Embryonic facial prominence (tissue), 1 donor: Measurements from ENCODE around the gene EIF5A2.
"Not testable (repeated sequence)": the region's sequence is repeated elsewhere in the genome, so short reads cannot be mapped to it uniquely, and the experiment has no call there.

Source experiments
- DNase-seq: peaks from one replicate; pipeline ENCODE4 v3.0.0-alpha.2; 2016; ENCODE audit errors: extremely low spot score

EIF5A2 gene

DNA sequence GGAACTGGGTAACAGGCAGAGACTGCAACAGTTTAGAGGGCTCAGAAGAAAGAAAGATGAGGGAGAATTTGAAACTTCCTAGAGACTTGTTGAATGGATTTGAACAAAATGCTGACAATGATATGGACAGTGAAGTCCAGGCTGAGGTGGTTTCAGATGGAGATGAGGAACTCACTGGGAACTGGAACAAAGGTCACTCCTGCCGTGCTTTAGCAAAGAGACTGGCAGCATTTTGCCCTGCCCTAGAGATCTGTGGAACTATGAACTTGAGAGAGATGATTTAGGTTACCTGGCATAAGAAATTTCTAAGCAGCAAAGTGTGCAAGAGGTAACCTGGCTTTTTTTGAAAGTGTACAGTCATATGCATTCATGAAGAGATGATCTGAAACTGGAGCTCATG lies 11.7 kb downstream of the EIF5A2 start:
- no peak for DNase-seq

DNA sequence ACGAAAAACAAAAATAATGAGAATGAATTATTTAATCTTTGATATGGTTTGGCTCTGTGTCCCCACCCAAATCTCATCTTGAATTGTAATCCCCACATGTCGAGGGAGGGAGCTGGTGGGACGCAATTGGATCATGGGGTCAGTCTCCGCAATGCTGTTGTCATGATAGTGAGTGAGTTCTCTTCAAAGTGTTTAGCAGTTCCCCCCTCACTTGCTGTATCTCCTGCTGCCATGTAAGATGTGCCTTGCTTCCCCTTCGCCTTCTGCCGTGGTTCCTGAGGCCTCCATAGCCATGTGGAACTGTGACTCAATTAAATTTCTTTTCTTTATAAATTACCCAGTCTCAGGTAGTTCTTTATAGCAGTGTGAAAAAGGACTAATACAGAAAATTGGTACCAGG lies 12.1 kb downstream of the EIF5A2 start:
- not testable (repeated sequence) for DNase-seq

DNA sequence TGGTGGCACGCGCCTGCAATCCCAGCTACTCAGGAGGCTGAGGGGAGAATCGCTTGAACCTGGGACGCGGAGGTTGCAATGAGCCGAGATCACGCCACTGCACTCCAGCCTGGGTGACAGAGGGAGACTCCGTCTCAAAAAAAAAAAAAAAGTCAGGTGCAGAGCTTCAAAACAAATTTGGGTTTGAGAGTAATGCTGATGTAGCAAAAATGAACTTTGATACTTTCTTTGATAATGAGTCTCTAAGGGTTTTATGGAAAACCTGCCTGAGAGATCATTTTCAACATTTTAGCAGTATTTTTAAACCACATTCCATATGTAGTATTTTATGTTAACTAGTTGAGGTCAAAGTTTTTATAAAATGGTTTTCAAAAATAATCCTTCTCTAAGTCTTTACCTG lies 14.5 kb downstream of the EIF5A2 start:
- no peak for DNase-seq

DNA sequence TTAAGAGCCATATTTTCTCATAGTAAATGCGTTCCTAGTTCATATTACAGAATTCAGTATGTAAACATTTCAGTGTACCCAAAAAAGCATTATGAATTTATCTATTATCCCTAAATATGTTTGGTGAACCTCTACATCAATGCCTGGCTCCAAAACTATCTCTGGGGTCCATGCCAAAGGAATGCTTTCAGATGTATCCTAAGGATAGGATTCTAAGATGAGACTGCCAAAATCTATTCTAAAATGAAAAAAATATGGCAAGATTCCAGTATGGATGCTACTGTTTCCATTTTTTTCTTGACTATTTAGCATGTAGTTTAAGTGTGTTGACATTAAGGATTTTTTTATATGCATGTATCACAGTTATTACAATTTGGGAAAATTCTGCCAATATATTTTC lies 18.8 kb downstream of the EIF5A2 start:
- no peak for DNase-seq

DNA sequence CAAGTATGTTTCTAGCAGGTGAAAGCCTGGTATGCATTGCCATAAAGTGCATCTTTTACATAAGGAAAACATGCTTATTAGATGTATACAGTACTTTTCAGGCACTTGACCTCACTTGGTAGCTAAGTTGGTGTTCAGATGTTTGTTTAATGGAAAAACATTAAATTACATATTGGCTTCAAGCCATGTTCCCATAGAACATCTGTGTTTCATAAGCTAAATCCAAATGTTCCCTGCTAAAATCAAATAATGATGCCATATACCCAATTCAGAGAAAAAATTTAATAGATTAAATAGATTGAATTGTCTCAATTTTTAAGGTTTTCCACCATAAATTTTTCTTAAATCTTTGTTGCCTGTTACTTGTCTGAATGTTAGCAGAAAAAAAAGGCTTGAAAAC lies 19.3 kb downstream of the EIF5A2 start:
- DNase-seq, result no peak

DNA sequence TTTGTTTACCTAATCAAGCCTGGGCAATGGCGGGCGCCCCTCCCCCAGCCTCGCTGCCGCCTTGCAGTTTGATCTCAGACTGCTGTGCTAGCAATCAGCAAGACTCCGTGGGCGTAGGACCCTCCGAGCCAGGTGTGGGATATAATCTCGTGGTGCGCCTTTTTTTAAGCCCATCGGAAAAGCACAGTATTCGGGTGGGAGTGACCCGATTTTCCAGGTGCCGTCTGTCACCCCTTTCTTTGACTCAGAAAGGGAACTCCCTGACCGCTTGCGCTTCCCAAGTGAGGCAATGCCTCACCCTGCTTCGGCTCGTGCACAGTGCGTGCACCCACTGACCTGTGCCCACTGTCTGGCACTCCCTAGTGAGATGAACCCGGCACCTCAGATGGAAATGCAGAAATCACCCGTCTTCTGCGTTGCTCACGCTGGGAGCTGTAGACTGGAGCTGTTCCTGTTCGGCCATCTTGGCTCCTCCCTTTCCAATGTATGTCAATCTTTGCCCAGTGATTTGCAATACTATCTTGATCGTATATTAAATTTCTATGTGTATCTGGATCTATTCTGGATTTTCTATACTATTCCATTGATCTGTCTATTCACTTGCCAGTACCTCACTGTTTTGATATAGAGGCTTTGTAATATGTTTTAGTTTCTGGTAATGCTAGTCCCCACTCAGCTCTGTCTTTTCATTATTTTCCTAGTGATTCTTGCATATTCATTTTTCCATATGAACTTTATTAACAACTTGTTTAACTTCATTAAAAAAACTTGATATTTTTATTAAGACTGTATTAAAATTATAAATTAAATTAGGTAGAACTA lies 24.1 kb downstream of the EIF5A2 start:
- DNase-seq, result not testable (repeated sequence)

DNA sequence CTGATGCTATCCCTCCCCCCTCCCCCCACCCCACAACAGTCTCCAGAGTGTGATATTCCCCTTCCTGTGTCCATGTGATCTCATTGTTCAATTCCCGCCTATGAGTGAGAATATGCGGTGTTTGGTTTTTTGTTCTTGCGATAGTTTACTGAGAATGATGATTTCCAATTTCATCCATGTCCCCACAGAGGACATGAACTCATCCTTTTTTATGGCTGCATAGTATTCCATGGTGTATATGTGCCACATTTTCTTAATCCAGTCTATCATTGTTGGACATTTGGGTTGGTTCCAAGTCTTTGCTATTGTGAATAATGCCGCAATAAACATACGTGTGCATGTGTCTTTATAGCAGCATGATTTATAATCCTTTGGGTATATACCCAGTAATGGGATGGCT lies 29.7 kb downstream of the EIF5A2 start:
- not testable (repeated sequence) for DNase-seq

DNA sequence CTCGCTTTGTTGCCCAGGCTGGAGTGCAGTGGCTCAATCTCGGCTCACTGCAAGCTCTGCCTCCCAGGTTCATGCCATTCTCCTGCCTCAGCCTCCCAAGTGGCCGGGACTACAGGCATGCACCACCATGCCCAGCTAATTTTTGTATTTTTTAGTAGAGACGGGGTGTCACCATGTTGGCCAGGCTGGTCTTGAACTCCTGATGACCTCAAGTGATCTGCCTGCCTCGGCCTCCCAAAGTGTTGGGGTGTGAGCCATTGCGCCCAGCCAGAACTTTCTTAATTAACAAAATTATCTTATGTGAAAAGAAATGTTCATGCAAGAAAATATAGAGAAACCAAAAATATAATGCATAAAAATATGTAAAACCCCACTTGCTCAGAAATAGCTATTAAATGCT lies 31.1 kb downstream of the EIF5A2 start:
- DNase-seq, result not testable (repeated sequence)

DNA sequence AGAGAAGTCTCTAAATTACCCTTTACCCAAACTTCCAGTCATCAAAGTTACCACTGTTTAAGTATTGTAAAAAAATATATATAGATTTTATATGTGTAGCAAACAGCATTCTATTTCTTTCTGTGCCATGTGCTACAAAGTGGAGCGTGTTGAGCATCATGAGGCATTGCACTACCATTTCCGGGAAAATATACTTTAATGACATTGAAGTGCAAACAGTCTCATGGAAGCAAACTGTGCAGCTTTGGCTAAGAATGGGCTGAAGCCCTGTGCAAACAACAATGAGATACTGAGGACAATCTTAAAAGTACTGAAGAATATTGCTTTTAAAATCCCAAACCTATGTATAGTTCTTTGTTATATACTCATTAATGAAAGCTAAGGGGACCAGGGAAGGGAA lies 31.9 kb downstream of the EIF5A2 start:
- no peak for DNase-seq

DNA sequence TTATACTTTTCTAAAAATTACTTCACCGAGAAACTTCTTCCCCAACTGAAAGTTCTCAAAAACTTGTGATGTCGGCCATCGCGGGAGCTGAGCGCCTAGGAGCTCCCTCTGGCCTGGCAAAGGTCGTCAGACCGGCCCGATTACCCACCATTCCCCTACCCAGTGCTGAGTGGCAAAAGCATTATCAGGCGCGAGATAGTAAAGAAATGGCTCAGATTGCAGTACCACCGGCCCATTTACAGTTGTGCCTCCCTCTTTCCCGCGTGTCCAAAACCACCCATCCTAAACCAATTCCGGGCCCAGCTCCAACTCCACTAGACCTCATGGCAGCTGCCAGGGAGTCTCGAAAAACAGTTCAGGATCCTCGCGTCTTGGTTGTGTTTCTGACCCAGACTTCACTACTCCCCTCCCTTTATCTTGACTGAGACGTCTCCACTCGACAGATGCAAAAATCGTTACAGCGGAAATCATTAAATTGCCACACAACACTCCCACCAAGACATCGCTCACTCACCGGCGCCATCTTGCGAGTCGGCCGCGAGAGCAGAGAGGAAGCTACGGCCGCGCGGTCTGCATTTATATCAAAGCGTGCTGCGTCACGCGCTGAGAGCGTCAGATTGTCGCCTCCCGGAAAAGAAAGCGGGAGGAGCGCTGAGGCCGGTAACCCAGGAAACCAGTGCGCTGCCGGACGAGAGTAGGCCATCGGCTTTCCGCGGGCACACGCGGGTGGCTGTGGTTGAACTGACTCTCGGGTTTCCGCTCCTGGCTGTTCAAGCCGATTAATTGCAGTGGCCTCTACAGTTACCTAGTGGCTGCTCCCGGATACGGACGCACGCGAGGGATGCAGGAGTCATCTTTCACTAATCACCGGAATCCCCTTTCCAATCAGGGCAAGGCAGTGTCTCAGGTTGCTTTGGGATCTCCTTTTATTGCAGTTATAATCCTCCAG lies 38.5 kb downstream of the EIF5A2 start, which contains the start of gene RPL22L1:
Gene RPL22L1, minus strand, starts transcription at position 551 of the 949 bp plus-strand sequence. Its CDS starts 28 bp downstream, at position 523.
- DNase-seq, result peak; percentile 88

DNA sequence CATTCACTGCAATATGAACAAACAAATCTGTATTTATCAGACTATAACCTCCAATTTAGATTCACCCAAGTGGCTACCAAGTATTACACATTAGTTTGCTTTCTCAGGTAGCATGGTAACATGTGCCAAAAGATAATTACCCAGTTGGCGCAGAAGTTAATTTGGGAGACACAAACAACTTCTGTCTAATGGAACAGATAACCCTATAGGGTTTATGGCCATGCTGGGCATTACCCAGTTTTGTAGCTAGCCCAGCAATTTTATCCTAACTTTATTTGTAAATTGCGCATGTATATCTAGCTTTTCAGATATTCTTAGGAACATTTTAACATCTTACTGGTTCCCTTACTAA lies 39.2 kb downstream of the EIF5A2 start:
- DNase-seq, result no peak

DNA sequence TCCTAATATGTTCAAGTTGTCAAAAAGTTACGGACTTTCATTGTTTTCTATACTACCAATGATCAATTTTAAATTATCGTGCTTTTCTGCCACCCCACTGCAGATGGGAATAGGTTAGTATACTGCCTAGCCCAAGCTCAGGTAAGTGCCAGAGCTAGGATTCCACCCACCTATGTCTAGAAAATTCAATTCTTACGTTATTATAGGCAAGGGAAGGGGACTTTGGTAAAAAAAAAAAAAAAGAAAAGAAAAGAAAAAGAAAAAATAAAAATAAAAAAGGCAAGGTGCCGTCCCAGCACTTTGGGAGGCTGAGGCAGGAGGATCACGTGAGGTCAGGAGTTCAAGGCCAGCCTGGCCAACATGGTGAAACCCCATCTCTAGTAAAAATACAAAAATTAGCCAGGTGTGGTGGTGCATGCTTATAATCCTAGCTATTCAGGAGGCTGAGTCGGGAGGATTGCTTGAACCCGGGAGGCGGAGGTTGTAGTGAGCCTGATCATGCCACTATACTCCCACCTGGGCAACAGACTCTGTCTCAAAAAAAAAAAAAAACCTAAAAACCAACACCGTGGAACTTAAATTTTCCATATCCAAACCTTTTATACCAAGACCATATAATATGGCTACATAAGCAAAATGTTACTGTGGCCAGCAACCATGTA lies 39.7 kb downstream of the EIF5A2 start:
- no peak for DNase-seq

DNA sequence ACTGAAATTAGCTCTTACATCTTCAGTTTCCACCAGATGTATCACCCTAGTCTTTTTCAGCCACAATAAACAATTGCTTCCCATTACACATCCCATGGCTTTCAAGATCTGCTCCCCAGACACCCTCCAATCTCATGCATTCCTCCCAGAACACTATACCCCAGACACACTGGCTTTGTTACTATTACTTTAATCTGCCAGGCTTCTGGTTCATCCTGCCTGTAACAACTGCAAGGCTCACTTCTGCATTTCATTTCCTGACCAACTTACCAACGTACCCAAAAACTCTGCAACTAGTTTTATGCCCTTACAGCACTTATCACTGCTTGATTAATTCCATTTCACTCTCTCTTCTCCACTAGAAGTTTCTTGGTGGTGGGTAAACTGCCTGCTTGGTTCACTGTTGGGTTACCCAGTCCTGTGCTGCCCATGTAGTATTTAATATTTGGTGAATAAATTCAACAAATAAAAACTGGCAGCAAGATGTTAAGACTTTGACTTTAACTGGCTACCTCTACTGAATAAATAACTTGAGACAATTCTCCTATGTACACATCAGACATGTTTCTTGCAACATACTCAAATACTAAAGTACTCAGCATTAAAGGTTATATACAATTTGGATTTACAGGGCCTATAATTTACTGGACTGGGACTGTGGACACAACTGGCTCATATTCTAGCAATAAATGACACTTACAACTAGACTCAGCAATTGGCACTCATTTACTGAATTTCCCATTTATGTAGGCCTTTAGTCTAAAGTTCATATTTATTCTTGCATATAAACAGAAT lies 41.1 kb downstream of the EIF5A2 start:
- no peak for DNase-seq

DNA sequence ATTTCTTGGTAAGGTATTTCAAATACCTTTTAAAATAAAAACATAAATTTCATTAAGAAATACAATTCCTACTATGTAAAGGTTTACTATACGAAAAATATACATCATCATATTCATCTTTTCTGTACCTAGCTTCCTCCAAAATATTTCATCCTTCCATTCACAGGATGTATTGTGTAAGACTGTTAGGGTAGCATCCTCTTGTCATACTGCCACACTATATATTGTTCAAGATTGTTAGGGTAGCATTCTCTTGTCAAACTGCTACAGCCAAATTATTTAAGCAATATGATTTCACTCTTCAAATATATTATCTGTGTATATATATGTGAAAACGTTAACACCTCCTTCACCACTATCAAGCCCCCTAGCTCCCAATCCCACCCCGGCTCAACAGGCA lies 41.9 kb downstream of the EIF5A2 start:
- no peak for DNase-seq

DNA sequence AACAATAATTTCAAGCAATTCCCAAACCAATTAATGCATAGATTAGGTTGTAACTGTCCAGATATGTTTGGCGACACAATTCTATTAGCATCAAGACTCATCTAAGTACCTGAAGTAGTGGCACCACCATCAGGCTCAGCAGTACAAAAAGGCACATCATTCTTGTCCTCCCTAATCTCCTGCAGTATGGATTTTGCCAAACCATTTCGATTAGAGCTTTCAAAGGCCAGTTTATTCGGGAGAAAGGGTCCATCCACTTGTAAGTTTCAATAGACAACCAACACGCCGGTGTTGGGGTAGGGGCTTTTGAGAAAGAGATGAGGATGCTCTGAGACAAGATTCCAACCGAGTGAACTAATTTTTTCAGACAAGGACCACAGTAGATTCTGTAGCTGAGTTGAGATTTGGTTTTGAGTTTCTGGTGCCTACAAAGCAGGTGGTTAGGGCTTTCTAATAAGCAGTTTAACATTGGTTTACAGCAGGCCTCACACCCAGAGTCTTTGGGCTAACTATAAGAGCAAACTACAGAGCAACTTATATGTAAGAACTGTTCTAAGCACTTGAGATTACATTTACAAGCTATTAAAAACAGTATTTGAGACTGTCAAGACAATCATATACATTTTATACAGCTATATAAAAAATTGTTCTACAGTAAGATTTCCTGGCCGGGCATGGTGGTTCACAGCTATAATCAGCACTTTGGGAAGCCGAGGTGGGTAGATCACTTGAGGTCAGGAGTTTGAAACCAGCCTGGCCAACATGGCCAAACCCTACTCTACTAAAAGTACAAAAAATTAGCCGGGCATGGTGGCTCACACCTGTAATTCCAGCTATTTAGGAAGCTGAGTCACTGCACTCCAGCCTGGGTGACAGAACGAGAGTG lies 43.0 kb downstream of the EIF5A2 start:
- no peak for DNase-seq

DNA sequence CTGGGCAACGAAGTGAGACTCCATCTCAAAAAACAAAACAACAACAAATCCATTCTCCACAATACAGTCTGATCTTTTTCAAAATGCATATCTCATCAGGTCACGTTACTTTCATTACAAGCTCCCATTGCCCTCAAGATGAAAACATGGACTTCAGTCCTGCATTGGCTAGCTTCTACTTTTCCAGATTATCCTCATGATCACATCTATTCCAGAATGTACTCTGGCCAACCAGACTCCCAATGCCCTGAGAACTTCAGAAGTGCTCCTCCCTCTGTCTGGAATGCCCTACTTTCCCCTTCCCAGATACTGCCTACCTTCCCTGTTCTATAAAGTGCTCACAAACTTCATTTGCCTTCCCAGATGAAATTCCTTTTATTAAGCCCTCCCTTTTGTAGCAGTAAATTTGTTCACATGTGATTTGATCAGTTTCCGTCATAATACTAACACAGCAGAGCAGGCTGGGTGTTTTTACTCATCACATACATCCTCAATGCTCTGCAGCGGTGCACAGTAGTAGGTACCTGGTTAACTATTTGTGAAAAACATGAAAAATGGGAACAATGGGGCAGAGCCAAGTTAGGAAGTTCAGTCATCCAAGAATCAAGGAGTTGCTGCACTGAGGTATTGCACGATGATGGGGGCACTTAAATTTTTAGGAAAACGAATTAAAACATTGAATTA lies 43.8 kb downstream of the EIF5A2 start:
- DNase-seq, result no peak

DNA sequence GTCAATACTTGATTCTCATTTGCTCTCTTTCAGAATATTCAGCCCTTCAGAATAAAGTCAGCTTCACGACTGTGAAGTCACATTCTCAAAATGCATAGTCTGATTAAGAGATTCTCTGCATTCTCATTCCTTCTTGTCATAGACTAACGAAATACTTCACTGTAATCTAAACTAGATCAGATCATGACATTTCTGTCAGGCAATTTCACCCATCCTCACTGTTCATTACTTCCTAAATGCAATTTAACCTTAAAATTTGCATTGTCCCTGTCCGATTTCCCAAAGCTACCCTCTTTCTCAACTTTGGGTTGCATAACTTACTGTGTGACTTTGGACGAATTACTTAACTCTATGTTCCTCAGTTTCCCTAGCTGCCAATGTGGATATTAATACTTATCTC lies 44.6 kb downstream of the EIF5A2 start:
- no peak for DNase-seq

DNA sequence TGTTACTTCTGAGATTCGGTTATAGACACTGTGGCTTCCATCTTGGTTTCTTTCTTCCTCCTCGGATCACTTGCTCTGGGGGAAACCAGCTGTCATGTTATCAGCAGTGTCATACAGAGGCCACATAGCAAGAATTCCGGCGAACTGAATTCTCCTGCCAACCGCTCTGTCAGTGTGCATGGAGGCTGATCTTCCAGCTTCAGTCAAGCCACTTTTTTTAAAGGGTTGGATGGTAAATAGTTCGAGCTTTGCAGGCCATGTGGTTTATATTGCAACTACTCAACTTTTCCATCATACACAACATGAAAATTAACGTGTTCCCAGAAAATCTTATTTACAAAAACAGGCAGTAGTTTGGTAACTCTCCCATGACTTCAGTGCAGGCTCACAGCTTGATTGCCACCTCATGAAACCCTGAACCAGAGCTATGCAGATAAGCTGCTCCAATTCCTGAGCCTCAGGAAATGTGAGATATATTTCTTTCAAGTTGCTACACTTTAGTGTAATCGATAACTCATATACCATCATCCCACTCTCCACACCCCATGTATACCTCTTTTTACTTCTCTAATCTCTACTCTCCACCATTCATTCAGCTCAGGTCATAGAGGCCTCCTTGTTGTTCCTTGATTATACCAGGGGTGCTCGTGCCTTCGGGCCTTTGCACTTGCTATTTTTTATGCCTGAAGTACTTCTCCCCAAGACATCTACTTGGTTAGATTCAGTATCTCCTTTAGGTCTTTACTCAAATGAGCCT lies 45.6 kb downstream of the EIF5A2 start:
- no peak for DNase-seq

DNA sequence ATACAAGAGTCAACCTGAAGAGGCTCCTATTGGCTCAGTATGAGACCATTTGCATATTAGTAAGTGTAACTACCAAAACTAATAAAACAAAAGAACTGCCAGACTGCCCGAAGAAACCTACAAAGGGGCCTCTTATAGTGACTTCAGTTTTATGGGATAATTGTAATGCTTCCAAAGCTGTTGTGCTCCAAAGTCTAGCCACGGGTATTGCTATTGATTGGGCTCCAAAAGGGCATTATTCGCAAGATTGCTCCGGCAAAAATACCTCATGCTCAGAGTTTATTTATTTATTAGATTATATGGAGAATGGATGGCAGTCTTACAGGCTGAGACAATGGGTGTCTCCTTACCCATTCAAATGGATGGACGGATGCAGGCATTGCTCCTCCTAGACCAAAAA lies 49.8 kb downstream of the EIF5A2 start:
- no peak for DNase-seq
